Fibroblast of lung (primary cell): ENCODE measurements around the gene OR10K2. TPM values are rescaled to one million over a fixed set of nuclear protein-coding genes. Genes with fewer than 3 reads are reported as not detected.

Experiments
- DNase-seq, 2 donors: peaks; one replicate each; pipeline versions ENCODE4 v3.0.0 to v3.0.0-alpha.2; 2010; ENCODE audit warnings: low read depth in 2 of 2
- H2AFZ ChIP-seq: 2 replicates; pipeline ENCODE4 v1.5.1; 2012; ENCODE audit warnings: low read length, control low read depth, inconsistent platforms
- H3K27ac ChIP-seq: 2 replicates; pipeline ENCODE4 v1.5.1; 2011; ENCODE audit warnings: low read length, control low read depth; ENCODE audit not compliant: insufficient read depth
- H3K27me3 ChIP-seq: 2 replicates; pipeline ENCODE4 v1.5.1; 2011; ENCODE audit warnings: mild to moderate bottlenecking, low read length; ENCODE audit not compliant: control insufficient read depth, insufficient read depth
- H3K36me3 ChIP-seq: 2 replicates; pipeline ENCODE4 v1.5.1; 2011; ENCODE audit warnings: low read length; ENCODE audit not compliant: control insufficient read depth, insufficient read depth
- H3K4me1 ChIP-seq: 2 replicates; pipeline ENCODE4 v1.5.1; 2011; ENCODE audit warnings: low read length; ENCODE audit not compliant: control insufficient read depth, insufficient read depth; ENCODE audit errors: extremely low read depth
- H3K4me2 ChIP-seq: 2 replicates; pipeline ENCODE4 v1.5.1; 2011; ENCODE audit warnings: low read length, control low read depth; ENCODE audit not compliant: insufficient read depth; ENCODE audit errors: extremely low read depth
- H3K4me3 ChIP-seq, 4 experiments: fragments of 200-600 bp in 1 of 4; sonication (generic) in 1 of 4; replicated peaks in 1 of 4; 2 replicates each; pipeline ENCODE4 v1.5.1; 2011 to 2016; ENCODE audit warnings: low read length in 4 of 4, low read depth in 3 of 4, mild to moderate bottlenecking in 3 of 4, control low read depth in 2 of 4, inconsistent platforms in 1 of 4, mixed read lengths in 1 of 4; ENCODE audit not compliant: insufficient read depth in 1 of 4; ENCODE audit errors: control extremely low read depth in 1 of 4
- H3K79me2 ChIP-seq: 2 replicates; pipeline ENCODE4 v1.5.1; 2012; ENCODE audit warnings: mild to moderate bottlenecking, low read length, inconsistent platforms; ENCODE audit not compliant: control insufficient read depth, insufficient read depth
- H3K9ac ChIP-seq: 2 replicates; pipeline ENCODE4 v1.5.1; 2011; ENCODE audit warnings: mild to moderate bottlenecking, low read length, control low read depth; ENCODE audit not compliant: insufficient read depth
- H3K9me3 ChIP-seq: 2 replicates; pipeline ENCODE4 v1.5.1; 2012; ENCODE audit warnings: low read depth, low read length; ENCODE audit not compliant: control insufficient read depth, insufficient read depth
- H4K20me1 ChIP-seq: 2 replicates; pipeline ENCODE4 v1.5.1; 2011; ENCODE audit warnings: low read length; ENCODE audit not compliant: control insufficient read depth, insufficient read depth; ENCODE audit errors: extremely low read depth
- EZH2 ChIP-seq: IDR thresholded peaks from 2 replicates; pipeline ENCODE4 v1.5.1; 2012; ENCODE audit warnings: low read length, control low read depth, mild to moderate bottlenecking; ENCODE audit errors: missing control alignments
- polyA plus RNA-seq, 2 donors: library from polyadenylated mRNA; depleted of rRNA in 1 of 2; stranded (reverse) in 1 of 2; unstranded in 1 of 2; fragments of >200 nt; gene quantifications; 2 replicates each; pipeline ENCODE4 v1.2.1, GENCODE V29; 2011 to 2012; ENCODE audit warnings: missing spikeins in 1 of 2
- total RNA-seq: library from RNA; depleted of rRNA; stranded (reverse); fragments of >200 nt; gene quantifications from 2 replicates; pipeline ENCODE4 v1.2.1, GENCODE V29; 2014
- TF ChIP-seq, protein P1 (sequence below), 2 donors: IDR thresholded peaks in 1 of 2; conservative IDR thresholded peaks in 1 of 2; 1 replicate in 1 of 2; 2 replicates in 1 of 2; pipeline ENCODE4 v1.5.1; 2011 to 2012; ENCODE audit warnings: low read length in 2 of 2, control low read depth in 1 of 2, inconsistent platforms in 1 of 2, low read depth in 1 of 2, mild to moderate bottlenecking in 1 of 2

Gene OR10K2
- total and polyA plus RNA-seq, 2 donors (not counting 1 experiment from before 2014, with no cell fraction given) = not detected

DNA sequence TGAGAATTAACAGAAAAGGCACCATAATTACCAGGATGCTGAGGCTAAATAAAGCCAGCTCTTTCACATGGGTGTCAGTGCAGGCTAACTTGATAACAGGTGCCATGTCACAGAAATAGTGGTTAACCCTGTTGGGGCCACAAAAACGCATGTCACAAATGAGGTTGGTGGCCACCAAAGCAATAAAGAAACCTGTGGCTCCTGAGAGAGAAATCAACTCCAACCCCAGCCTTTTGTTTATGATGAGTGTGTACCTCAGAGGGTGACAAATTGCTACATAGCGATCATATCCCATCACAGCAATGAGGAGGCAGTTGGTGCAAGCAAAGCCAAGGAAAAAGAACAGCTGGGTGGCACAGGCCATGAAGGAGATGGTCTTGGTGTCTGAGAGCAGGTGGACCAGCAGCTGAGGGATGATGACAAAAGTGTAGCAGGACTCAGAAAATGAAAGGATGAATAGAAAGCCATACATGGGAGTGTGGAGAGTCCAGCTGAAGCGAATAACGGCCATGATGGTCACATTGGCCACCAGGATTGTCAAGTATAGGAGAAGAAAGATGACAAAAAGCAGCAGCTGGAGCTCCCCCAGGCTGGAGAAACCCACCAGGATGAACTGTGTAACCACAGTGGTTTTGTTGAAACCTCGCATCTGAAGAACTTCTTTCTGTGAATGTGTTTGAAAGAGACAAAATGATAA, 27.1 kb downstream of the OR10K2 start, which contains the start of gene OR10T2:
TSS of gene OR10T2 (minus strand) at position 649 of the 697 bp plus-strand sequence. CDS start at position 649, 0 bp downstream.
- Histone ChIP-seq H2AFZ (no peak within 1 kb of the TSS), H3K36me3 (no peaks in the 10 kb centered on the region), H3K4me3 (no peak within 1 kb of the TSS), H3K4me2 (no peak within 1 kb of the TSS), H3K79me2 (no peaks in the 10 kb centered on the region), H3K27ac (no peak within 1 kb of the TSS), H4K20me1 (no peaks in the 10 kb centered on the region), H3K9ac (no peak within 1 kb of the TSS), H3K9me3 (no peaks in the 10 kb centered on the region), H3K4me1 (no peaks in the 10 kb centered on the region), H3K27me3 (no peaks in the 10 kb centered on the region)
- no peak for DNase-seq
- TF ChIP-seq, protein P1, sequence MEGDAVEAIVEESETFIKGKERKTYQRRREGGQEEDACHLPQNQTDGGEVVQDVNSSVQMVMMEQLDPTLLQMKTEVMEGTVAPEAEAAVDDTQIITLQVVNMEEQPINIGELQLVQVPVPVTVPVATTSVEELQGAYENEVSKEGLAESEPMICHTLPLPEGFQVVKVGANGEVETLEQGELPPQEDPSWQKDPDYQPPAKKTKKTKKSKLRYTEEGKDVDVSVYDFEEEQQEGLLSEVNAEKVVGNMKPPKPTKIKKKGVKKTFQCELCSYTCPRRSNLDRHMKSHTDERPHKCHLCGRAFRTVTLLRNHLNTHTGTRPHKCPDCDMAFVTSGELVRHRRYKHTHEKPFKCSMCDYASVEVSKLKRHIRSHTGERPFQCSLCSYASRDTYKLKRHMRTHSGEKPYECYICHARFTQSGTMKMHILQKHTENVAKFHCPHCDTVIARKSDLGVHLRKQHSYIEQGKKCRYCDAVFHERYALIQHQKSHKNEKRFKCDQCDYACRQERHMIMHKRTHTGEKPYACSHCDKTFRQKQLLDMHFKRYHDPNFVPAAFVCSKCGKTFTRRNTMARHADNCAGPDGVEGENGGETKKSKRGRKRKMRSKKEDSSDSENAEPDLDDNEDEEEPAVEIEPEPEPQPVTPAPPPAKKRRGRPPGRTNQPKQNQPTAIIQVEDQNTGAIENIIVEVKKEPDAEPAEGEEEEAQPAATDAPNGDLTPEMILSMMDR (conservative IDR thresholded peaks at IDR 0.05 in 1 of 2, IDR thresholded peaks at IDR 0.05 in 1 of 2; ENCODE audit: low read depth in 1 of 2, low read length in 2 of 2) = no peak
- no peak for TF ChIP-seq EZH2

DNA sequence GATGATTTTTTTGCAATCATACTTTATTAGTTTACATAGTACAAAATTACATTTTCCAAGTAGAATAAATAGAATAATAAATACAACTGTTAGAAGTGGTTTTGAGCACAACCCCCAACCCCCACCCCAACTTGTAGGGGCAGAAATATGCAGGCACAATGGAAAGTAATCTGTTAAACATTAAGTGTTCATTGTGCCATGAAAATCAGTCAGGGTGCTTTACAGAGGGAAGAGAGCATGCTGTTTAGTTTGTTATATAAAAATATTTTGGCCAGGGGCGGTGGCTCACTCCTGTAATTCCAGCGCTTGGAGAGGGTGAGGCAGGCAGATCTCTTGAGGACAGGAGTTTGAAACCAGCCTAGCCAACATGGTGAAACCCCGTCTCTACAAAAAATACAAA, 29.4 kb downstream of the OR10K2 start:
- no peaks in the 10 kb centered on the region for H3K9me3 ChIP-seq
- TF ChIP-seq, protein P1 (conservative IDR thresholded peaks at IDR 0.05 in 1 of 2, IDR thresholded peaks at IDR 0.05 in 1 of 2; ENCODE audit: low read depth in 1 of 2, low read length in 2 of 2) = no peak
- H3K4me1 ChIP-seq = no peaks in the 10 kb centered on the region
- no peak overlapping the region for H3K9ac ChIP-seq
- H3K27ac ChIP-seq = no peak overlapping the region
- no peaks in the 10 kb centered on the region for H4K20me1 ChIP-seq
- H3K4me3 ChIP-seq = no peak overlapping the region
- no peaks in the 10 kb centered on the region for H3K36me3 ChIP-seq
- no peak overlapping the region for H3K4me2 ChIP-seq
- no peak overlapping the region for H2AFZ ChIP-seq
- no peaks in the 10 kb centered on the region for H3K27me3 ChIP-seq
- H3K79me2 ChIP-seq = no peaks in the 10 kb centered on the region
- DNase-seq = no peak

DNA sequence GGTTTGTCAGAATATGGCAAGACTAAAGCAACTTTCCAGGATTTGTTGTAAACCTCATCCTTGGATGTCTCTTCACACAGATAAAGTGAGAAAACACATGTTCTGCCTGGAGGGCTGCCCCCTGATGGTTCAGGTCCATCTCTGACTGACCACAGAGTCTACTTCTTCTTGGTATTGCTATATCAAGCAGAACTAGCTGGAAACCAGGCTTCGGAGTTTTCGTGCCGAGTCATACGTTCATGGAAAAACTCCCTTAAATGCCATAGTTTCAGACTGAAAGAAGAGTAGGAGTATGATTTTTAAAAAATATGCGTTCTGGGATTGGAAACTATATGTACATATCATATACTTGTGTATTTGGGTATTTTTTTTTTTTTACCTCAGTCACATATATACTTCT, 32.6 kb downstream of the OR10K2 start:
- H3K27me3 ChIP-seq = no peaks in the 10 kb centered on the region
- no peak overlapping the region for H2AFZ ChIP-seq
- H3K4me2 ChIP-seq = no peak overlapping the region
- H3K9me3 ChIP-seq = no peaks in the 10 kb centered on the region
- H3K79me2 ChIP-seq = no peaks in the 10 kb centered on the region
- H3K36me3 ChIP-seq = no peaks in the 10 kb centered on the region
- H3K4me3 ChIP-seq = no peak overlapping the region
- no peaks in the 10 kb centered on the region for H3K4me1 ChIP-seq
- H4K20me1 ChIP-seq = no peaks in the 10 kb centered on the region
- no peak overlapping the region for H3K9ac ChIP-seq
- no peak for DNase-seq
- no peak overlapping the region for H3K27ac ChIP-seq
- TF ChIP-seq, protein P1 (conservative IDR thresholded peaks at IDR 0.05 in 1 of 2, IDR thresholded peaks at IDR 0.05 in 1 of 2; ENCODE audit: low read depth in 1 of 2, low read length in 2 of 2) = no peak
- TF ChIP-seq EZH2 = no peak
